ENCODE results near the gene FTO. TPM values are rescaled to one million over a fixed set of nuclear protein-coding genes. Genes with fewer than 3 reads are reported as not detected.

FTO gene
- total RNA-seq, 4 donors from 2014 or later: 63.2 to 151 (median 105) TPM

DNA sequence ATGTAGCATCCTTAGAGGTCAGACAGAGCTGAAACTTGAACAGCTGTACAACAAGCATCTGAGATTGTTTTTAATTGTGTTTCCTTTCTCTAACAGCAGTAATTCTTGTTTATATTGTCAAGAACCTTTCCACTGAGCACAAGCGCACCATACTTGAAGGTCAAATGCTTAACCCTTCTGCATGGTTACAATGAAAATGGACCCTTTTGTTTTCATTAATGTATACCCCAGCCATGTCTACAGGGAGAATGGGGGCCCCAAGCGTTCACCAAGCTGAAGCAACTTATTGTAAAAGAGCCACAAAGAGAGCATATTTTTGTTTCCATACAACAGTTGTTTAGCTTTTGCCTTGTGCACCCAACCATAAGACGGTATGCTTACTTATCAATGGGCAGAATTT, 210.8 kb downstream of the FTO start:
- Histone ChIP-seq H3K27ac (no peak overlapping the region), H3K27me3 (no peaks in the 10 kb centered on the region), H3K4me1 (no peaks in the 10 kb centered on the region), H3K4me3 (no peak overlapping the region), H3K36me3 (no peaks in the 10 kb centered on the region), H3K9me3 (no peaks in the 10 kb centered on the region)
- DNase-seq: no peak
- intact Hi-C loops (cut with DNase I; ENCODE audit: low total_unique reads): no loop called here
- no peak for TF ChIP-seq POLR2A (IDR thresholded peaks at IDR 0.05)
- TF ChIP-seq, protein P1, sequence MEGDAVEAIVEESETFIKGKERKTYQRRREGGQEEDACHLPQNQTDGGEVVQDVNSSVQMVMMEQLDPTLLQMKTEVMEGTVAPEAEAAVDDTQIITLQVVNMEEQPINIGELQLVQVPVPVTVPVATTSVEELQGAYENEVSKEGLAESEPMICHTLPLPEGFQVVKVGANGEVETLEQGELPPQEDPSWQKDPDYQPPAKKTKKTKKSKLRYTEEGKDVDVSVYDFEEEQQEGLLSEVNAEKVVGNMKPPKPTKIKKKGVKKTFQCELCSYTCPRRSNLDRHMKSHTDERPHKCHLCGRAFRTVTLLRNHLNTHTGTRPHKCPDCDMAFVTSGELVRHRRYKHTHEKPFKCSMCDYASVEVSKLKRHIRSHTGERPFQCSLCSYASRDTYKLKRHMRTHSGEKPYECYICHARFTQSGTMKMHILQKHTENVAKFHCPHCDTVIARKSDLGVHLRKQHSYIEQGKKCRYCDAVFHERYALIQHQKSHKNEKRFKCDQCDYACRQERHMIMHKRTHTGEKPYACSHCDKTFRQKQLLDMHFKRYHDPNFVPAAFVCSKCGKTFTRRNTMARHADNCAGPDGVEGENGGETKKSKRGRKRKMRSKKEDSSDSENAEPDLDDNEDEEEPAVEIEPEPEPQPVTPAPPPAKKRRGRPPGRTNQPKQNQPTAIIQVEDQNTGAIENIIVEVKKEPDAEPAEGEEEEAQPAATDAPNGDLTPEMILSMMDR (IDR thresholded peaks at IDR 0.05): no peak

DNA sequence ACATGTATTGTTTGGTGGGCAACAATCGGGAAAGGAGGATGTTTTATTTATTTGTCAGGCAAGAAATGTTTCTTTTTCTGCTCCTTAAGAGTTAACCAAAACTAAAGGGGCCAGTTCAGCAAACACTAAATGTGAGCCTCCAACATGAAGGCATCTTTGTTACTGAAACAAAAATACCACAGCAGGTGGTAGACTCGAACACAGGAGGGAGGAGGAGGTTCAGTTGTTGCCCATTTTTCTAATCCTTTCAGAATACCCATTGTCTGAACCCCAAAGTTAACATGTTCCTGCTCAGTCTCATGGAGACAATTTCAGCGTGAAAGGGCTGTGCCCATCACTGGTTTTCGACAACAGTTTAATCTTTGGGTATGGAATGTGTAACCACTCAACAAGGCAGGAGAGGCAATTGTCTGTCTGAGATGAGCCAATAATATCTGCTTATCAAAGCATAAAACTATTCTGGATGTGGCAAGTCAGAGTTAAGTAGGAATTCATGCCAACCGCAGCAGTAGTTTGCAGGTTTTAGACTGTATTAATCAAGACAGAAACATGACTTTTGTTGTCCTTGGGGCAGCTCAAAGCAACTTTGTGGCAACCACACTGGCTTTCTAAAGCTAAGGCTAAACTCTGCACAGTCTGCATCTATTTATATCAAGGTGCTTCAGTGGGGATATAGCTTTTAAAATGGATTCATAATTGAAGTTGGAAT, 211.7 kb downstream of the FTO start:
- no peaks in the 10 kb centered on the region for H3K4me1 ChIP-seq

DNA sequence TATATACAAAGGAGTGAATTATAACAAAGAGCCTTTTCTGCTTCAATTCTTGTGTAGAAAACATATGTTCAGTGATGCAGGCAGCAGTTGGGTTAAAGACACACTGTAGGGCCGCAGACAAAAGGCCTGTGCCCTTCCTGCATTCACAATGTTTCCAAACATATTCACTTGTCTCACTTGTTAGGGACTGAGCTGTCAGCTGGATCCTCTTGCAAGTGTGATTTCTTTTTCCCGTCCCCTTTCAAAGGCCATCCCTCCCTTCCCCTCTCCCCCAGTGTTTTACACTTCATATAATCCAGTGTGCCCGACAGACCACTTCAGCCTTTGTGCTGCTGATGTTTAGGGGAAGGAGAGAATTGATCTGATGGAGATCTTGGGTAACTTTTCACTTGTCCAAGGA, 217.0 kb downstream of the FTO start:
- DNase-seq: no peak
- H3K9me3 ChIP-seq: no peaks in the 10 kb centered on the region
- H3K36me3 ChIP-seq: no peaks in the 10 kb centered on the region
- no peak overlapping the region for H3K4me3 ChIP-seq
- intact Hi-C loops (cut with DNase I; ENCODE audit: low total_unique reads): no loop called here
- no peaks in the 10 kb centered on the region for H3K4me1 ChIP-seq
- H3K27ac ChIP-seq: no peak overlapping the region
- TF ChIP-seq, protein P1 (IDR thresholded peaks at IDR 0.05): no peak
- no peak for TF ChIP-seq POLR2A (IDR thresholded peaks at IDR 0.05)
- H3K27me3 ChIP-seq: no peaks in the 10 kb centered on the region

More for the DNA sequence above, 211.7 kb downstream of the FTO start:
- Histone ChIP-seq H3K9me3 (no peaks in the 10 kb centered on the region), H3K4me3 (no peak overlapping the region), H3K27me3 (no peaks in the 10 kb centered on the region), H3K27ac (no peak overlapping the region), H3K36me3 (no peaks in the 10 kb centered on the region)
- intact Hi-C loops (cut with DNase I; ENCODE audit: low total_unique reads): no loop called here
- TF ChIP-seq POLR2A (IDR thresholded peaks at IDR 0.05): no peak
- TF ChIP-seq, protein P1 (IDR thresholded peaks at IDR 0.05): no peak
- DNase-seq: no peak

DNA sequence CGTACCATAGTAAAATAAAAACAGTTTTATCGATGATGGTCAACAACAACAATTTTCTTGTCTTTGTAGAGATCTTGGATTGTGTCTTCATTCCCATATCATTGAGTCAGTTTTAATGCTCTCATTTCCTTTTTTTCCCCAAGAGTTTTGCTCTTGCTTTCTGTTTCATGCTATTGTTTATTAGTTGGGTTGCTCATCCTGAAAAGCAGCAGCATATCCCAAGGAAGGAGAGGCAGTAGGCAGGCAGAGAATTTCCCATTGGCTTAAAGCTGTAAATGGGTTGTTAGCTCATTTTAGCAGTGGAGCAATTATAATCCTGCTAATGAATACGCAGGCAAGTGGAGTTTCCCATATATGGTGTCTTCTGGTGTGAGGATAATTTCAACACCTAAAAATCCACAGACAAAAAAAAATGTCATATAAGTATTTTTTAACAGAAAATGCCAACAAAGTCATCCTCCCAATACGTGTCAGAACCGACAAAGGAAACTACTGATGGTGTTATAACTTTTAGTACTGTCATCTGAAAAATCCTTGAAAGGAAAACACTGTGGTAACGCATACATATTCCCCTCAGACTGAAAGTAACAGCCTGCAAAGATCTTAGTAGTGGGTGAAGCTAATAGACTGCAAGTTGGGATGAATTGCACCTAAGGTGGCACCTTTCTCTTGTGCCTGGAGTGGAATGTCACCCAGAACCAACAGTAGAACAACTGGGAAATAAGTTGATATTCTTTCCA, 218.3 kb downstream of the FTO start:
- H3K27ac ChIP-seq: no peak overlapping the region
- H3K27me3 ChIP-seq: no peaks in the 10 kb centered on the region
- no peaks in the 10 kb centered on the region for H3K4me1 ChIP-seq
- TF ChIP-seq POLR2A (IDR thresholded peaks at IDR 0.05): no peak
- TF ChIP-seq, protein P1 (IDR thresholded peaks at IDR 0.05): no peak
- no peaks in the 10 kb centered on the region for H3K9me3 ChIP-seq
- H3K4me3 ChIP-seq: no peak overlapping the region
- DNase-seq: no peak
- intact Hi-C loops (cut with DNase I; ENCODE audit: low total_unique reads): no loop called here
- no peaks in the 10 kb centered on the region for H3K36me3 ChIP-seq

Measured in uterus (tissue), 4 donors.